ENCODE data around the gene MUC22. TPM values are rescaled to one million over a fixed set of nuclear protein-coding genes. Genes with fewer than 3 reads are reported as not detected.

The MUC22 gene
- total and polyA plus RNA-seq, 7 experiments from 2014 or later = not detected

- peak overlapping the region in 4 of 9 donors; percentile 19 to 42 (median 28) for H3K27ac Mint-ChIP-seq
Observed at GRCh38 chr6:31079656-31080261, 69.5 kb downstream of the MUC22 start.

GRCh38 chr6:31081872-31082271 lies 71.6 kb downstream of the MUC22 start:
- H3K36me3 ChIP-seq (ENCODE audit: control insufficient read depth in 2 of 3, insufficient read depth in 3 of 3, low read length in 3 of 3) = no peaks in the 10 kb centered on the region
- no peak for DNase-seq
- POLR2A ChIA-PET = interaction anchor here (0.7 kb wide), 1 partner anchor 259 kb away, joined by 3 read pairs; no protein-coding TSS in a partner anchor
- Mint-ChIP-seq H3K36me3 (no peaks in the 10 kb centered on the region), H3K27ac (no peak overlapping the region), H3K4me3 (no peak overlapping the region), H3K27me3 (peaks cover 0 to 33% (median 0%) of the 10 kb centered on the region in 5 donors), H3K9me3 (no peaks in the 10 kb centered on the region), H3K4me1 (peaks cover 6 to 11% (median 9%) of the 10 kb centered on the region in 7 donors)
- intact Hi-C loops (cut with micrococcal nuclease) = loop anchor here in 1 of 2 donors (10.0 kb wide), 1 partner anchor 337 kb away; the partner anchor contains the start of genes FLOT1 and IER3
- no peaks in the 10 kb centered on the region for H3K27me3 ChIP-seq (ENCODE audit: control insufficient read depth in 2 of 2, insufficient read depth in 2 of 2, low read length in 2 of 2)
- no peak for ATAC-seq
- H3K9me3 ChIP-seq (ENCODE audit: control insufficient read depth in 2 of 3, low read length in 3 of 3) = no peaks in the 10 kb centered on the region
- peaks cover 5 to 6% of the 10 kb centered on the region in 2 donors for H3K4me1 ChIP-seq (ENCODE audit: control insufficient read depth in 2 of 2, insufficient read depth in 2 of 2, low read length in 2 of 2)
- H3K4me3 ChIP-seq (ENCODE audit: low read length) = no peak overlapping the region
- no peak overlapping the region for H3K27ac ChIP-seq (ENCODE audit: low read depth, low read length)
- CTCF ChIA-PET = interaction anchor here (0.7 to 2.4 kb wide), 6 partner anchors 12 to 1822 kb away, joined by 3 to 6 read pairs (median 4); no protein-coding TSS in a partner anchor

More at GRCh38 chr6:31079656-31080261, 69.5 kb downstream of the MUC22 start:
- Mint-ChIP-seq H3K4me3 (peak overlapping the region; percentile 37 to 81 (median 66)), H3K27me3 (peaks cover 0 to 26% (median 0%) of the 10 kb centered on the region in 5 donors), H3K9me3 (no peaks in the 10 kb centered on the region), H3K4me1 (peaks cover 6 to 9% (median 8%) of the 10 kb centered on the region in 7 donors), H3K36me3 (no peaks in the 10 kb centered on the region)
- ATAC-seq (peak; percentile 93), DNase-seq (peak; percentile 34 to 77 (median 72))
- no peaks in the 10 kb centered on the region for H3K9me3 ChIP-seq (ENCODE audit: control insufficient read depth in 2 of 3, low read length in 3 of 3)
- H3K27ac ChIP-seq (ENCODE audit: low read depth, low read length) = no peak overlapping the region
- intact Hi-C loops (cut with micrococcal nuclease) = loop anchor here (1.0 to 10.0 kb wide), 7 partner anchors 36 to 597 kb away; partner anchors contain the start of genes FLOT1 (in 1 of the 2), IER3 (in 1 of the 2) and VARS2 (in 1 of the 2)
- no peaks in the 10 kb centered on the region for H3K27me3 ChIP-seq (ENCODE audit: control insufficient read depth in 2 of 2, insufficient read depth in 2 of 2, low read length in 2 of 2)
- H3K4me3 ChIP-seq (ENCODE audit: low read length) = peak overlapping the region; percentile 21
- no peaks in the 10 kb centered on the region for H3K36me3 ChIP-seq (ENCODE audit: control insufficient read depth in 2 of 3, insufficient read depth in 3 of 3, low read length in 3 of 3)
- ChIA-PET POLR2A (interaction anchor here (0.5 to 1.3 kb wide), 6 partner anchors 13 to 462 kb away, joined by 3 to 7 read pairs (median 5); partner anchors contain the start of gene VARS2), CTCF (interaction anchor here (0.6 to 3.4 kb wide), 27 partner anchors 10 to 596 kb away, joined by 3 to 28 read pairs (median 5); partner anchors contain the start of gene VARS2)
- H3K4me1 ChIP-seq (ENCODE audit: control insufficient read depth in 2 of 2, insufficient read depth in 2 of 2, low read length in 2 of 2) = peaks cover 5 to 6% of the 10 kb centered on the region in 2 donors

DNA sequence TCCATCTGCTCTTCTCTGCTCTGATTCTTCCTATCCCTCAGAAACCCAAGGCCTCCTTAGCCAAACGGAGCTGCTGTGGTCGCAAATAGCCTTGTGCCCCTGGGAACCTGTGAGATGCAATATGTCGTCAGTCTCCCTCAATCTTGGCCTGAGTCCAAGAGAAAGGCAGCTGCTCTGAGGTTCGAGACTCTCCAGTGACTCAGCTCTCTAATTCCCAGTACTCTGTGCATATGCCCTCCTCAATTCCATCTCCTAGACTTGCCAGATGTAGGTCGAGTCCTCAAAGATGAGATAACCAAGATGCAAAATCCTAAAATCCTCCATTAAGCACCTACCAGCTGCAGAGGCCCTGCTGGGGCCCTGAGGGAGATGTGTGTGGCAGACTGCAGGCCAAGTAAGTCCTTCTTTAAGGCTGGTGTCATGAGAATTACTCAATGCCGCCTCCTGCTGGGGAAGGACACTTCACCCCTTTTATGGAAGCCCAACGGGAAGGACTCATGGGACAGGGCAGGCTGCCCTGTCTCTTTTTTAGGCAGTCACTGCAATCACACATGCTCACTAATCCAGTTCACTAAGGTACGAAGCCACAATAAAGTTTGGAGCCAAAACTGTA lies 73.6 kb downstream of the MUC22 start:
- H3K27me3 ChIP-seq (ENCODE audit: control insufficient read depth in 2 of 2, insufficient read depth in 2 of 2, low read length in 2 of 2) = no peaks in the 10 kb centered on the region
- H3K27ac ChIP-seq (ENCODE audit: low read depth, low read length) = no peak overlapping the region
- CTCF ChIA-PET = interaction anchor here (0.8 to 2.4 kb wide), 3 partner anchors 9 to 340 kb away, joined by 4 to 6 read pairs (median 5); no protein-coding TSS in a partner anchor
- no peak overlapping the region for H3K4me3 ChIP-seq (ENCODE audit: low read length)
- DNase-seq (peak in 4 of 9 donors; percentile 17 to 35 (median 28)), ATAC-seq (no peak)
- no peak overlapping the region for H3K4me3 Mint-ChIP-seq
- H3K36me3 ChIP-seq (ENCODE audit: control insufficient read depth in 2 of 3, insufficient read depth in 3 of 3, low read length in 3 of 3) = no peaks in the 10 kb centered on the region
- no peak overlapping the region for H3K27ac Mint-ChIP-seq
- no peaks in the 10 kb centered on the region for H3K36me3 Mint-ChIP-seq
- intact Hi-C loops (cut with micrococcal nuclease) = loop anchor here in 1 of 2 donors (10.0 kb wide), 1 partner anchor 339 kb away; the partner anchor contains the start of genes FLOT1 and IER3
- no peaks in the 10 kb centered on the region for H3K9me3 ChIP-seq (ENCODE audit: control insufficient read depth in 2 of 3, low read length in 3 of 3)
- H3K4me1 Mint-ChIP-seq = peaks cover 13 to 20% (median 16%) of the 10 kb centered on the region in 7 donors
- no peaks in the 10 kb centered on the region for H3K9me3 Mint-ChIP-seq
- peaks cover 5 to 6% of the 10 kb centered on the region in 2 donors for H3K4me1 ChIP-seq (ENCODE audit: control insufficient read depth in 2 of 2, insufficient read depth in 2 of 2, low read length in 2 of 2)
- H3K27me3 Mint-ChIP-seq = peaks cover 0 to 40% (median 0%) of the 10 kb centered on the region in 5 donors
- POLR2A ChIA-PET = no interaction called here

Other genes starting within 250 kb of the MUC22 start
- 10 to 100 TPM; 13.7 to 23.8 (median 18.6) TPM for gene DDR1, start 126.0 kb upstream of the MUC22 start, total RNA-seq
- gene DDR1, start 126.0 kb upstream of the MUC22 start, polyA plus RNA-seq = 1 to 10 TPM; 1.8 to 8.6 TPM
- 10 to 100 TPM; 18.8 to 42.3 (median 32.2) TPM for gene GTF2H4, start 102.3 kb upstream of the MUC22 start, total RNA-seq
- gene GTF2H4, start 102.3 kb upstream of the MUC22 start, polyA plus RNA-seq = 10 to 100 TPM in 1 of 2 donors, 1 to 10 TPM in 1; 8.0 to 12.1 TPM
- 10 to 100 TPM; 22.2 to 47.3 (median 37.9) TPM for gene VARS2, start 96.2 kb upstream of the MUC22 start, total RNA-seq
- gene VARS2, start 96.2 kb upstream of the MUC22 start, polyA plus RNA-seq = 10 to 100 TPM; 17.1 to 18.9 TPM
- gene SFTA2, start 78.3 kb upstream of the MUC22 start, total RNA-seq = not detected
- gene SFTA2, start 78.3 kb upstream of the MUC22 start, polyA plus RNA-seq = under 1 TPM in 1 of 2 donors, not detected in 1; 0.34 TPM
- not detected for gene MUCL3, start 69.5 kb upstream of the MUC22 start, total RNA-seq
- gene MUCL3, start 69.5 kb upstream of the MUC22 start, polyA plus RNA-seq = not detected
- gene MUC21, start 26.8 kb upstream of the MUC22 start, total RNA-seq = not detected
- not detected for gene MUC21, start 26.8 kb upstream of the MUC22 start, polyA plus RNA-seq
- not detected for gene C6orf15, start 102.1 kb downstream of the MUC22 start, total RNA-seq
- gene C6orf15, start 102.1 kb downstream of the MUC22 start, polyA plus RNA-seq = not detected
- not detected for gene PSORS1C1, start 104.3 kb downstream of the MUC22 start, total RNA-seq
- gene PSORS1C1, start 104.3 kb downstream of the MUC22 start, polyA plus RNA-seq = not detected
- not detected for gene CDSN, start 110.0 kb downstream of the MUC22 start, total RNA-seq
- not detected for gene CDSN, start 110.0 kb downstream of the MUC22 start, polyA plus RNA-seq
- not detected for gene PSORS1C2, start 128.6 kb downstream of the MUC22 start, total RNA-seq
- not detected for gene PSORS1C2, start 128.6 kb downstream of the MUC22 start, polyA plus RNA-seq
- gene CCHCR1, start 147.3 kb downstream of the MUC22 start, total RNA-seq = 10 to 100 TPM; 20.1 to 46.4 (median 35.5) TPM
- 10 to 100 TPM in 1 of 2 donors, 1 to 10 TPM in 1; 6.9 to 11.1 TPM for gene CCHCR1, start 147.3 kb downstream of the MUC22 start, polyA plus RNA-seq
- 10 to 100 TPM in 1 of 5 experiments, 1 to 10 TPM in 4; 4.3 to 78.9 (median 9.4) TPM for gene TCF19, start 148.1 kb downstream of the MUC22 start, total RNA-seq
- gene TCF19, start 148.1 kb downstream of the MUC22 start, polyA plus RNA-seq = 1 to 10 TPM; 9.4 to 9.7 TPM
- under 1 TPM in 1 of 5 experiments, not detected in 4; 0.46 TPM for gene POU5F1, start 160.2 kb downstream of the MUC22 start, total RNA-seq
- gene POU5F1, start 160.2 kb downstream of the MUC22 start, polyA plus RNA-seq = under 1 TPM in 1 of 2 donors, not detected in 1; 0.18 TPM

Measured in naive thymus-derived CD4-positive, alpha-beta T cell (primary cell).